Thyroid gland (tissue), 4 donors: ENCODE results near the gene YTHDF2.

Experiments
- POLR2A ChIP-seq, 2 donors: fragments of 450-650 bp; IDR thresholded peaks; one replicate each; pipeline ENCODE4 v1.6.1; 2017; ENCODE audit warnings: antibody characterized with exemption in 2 of 2, mild to moderate bottlenecking in 2 of 2, moderate library complexity in 1 of 2
- TF ChIP-seq, protein P1 (sequence below), 6 experiments: fragments of 200-600 bp in 3 of 6; fragments of 450-650 bp in 3 of 6; sonication (generic) in 3 of 6; IDR thresholded peaks; one replicate each; pipeline ENCODE4 v1.5.1; 2016 to 2019; ENCODE audit warnings: antibody characterized with exemption in 6 of 6, mild to moderate bottlenecking in 2 of 6, inconsistent platforms in 1 of 6, moderate library complexity in 1 of 6

DNA sequence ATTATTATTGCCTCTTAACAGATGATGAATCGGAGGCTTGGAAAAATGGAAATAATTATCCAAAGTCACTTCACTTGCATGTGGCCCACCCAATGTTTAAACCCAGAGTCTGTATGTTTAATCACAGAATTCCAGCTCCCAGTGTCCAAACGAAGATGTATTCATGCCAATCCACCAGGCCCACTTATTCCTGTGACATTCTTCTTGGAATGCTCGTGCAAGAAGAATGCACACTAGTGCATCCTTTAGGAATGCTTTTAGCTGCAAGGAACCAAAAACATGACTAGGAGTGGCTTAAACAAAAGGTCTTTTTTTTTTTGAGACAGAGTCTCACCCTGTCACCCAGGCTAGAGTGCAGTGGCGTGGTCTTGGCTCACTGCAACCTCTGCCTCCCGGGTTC lies 66.3 kb downstream of the YTHDF2 start:
- TF ChIP-seq, protein P1, sequence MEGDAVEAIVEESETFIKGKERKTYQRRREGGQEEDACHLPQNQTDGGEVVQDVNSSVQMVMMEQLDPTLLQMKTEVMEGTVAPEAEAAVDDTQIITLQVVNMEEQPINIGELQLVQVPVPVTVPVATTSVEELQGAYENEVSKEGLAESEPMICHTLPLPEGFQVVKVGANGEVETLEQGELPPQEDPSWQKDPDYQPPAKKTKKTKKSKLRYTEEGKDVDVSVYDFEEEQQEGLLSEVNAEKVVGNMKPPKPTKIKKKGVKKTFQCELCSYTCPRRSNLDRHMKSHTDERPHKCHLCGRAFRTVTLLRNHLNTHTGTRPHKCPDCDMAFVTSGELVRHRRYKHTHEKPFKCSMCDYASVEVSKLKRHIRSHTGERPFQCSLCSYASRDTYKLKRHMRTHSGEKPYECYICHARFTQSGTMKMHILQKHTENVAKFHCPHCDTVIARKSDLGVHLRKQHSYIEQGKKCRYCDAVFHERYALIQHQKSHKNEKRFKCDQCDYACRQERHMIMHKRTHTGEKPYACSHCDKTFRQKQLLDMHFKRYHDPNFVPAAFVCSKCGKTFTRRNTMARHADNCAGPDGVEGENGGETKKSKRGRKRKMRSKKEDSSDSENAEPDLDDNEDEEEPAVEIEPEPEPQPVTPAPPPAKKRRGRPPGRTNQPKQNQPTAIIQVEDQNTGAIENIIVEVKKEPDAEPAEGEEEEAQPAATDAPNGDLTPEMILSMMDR (IDR thresholded peaks at IDR 0.05) = no peak
- TF ChIP-seq POLR2A (IDR thresholded peaks at IDR 0.05) = no peak
